Neural crest cell (in vitro differentiated cells): Measurements from ENCODE around the gene ITSN1. TPM values are rescaled to one million over a fixed set of nuclear protein-coding genes. Genes with fewer than 3 reads are reported as not detected.

Experiments
- DNase-seq: peaks from one replicate; pipeline ENCODE4 v3.0.0; 2021; ENCODE audit warnings: low read depth, mixed read lengths, low spot score
- H3K27ac Mint-ChIP-seq: one replicate; pipeline ENCODE4 v1.8.0; 2021; ENCODE audit warnings: mild to moderate bottlenecking, mixed read lengths; ENCODE audit not compliant: unreplicated experiment
- H3K27me3 Mint-ChIP-seq: 2 replicates; pipeline ENCODE4 v1.8.0; 2021; ENCODE audit warnings: low read depth, mild to moderate bottlenecking, mixed read lengths
- H3K36me3 Mint-ChIP-seq: 2 replicates; pipeline ENCODE4 v1.8.0; 2021; ENCODE audit warnings: low read depth, mild to moderate bottlenecking, mixed read lengths
- H3K4me1 Mint-ChIP-seq: 2 replicates; pipeline ENCODE4 v1.8.0; 2021; ENCODE audit warnings: mixed read lengths
- H3K4me3 Mint-ChIP-seq: one replicate; pipeline ENCODE4 v1.8.0; 2021; ENCODE audit warnings: mild to moderate bottlenecking, mixed read lengths
- H3K9me3 Mint-ChIP-seq: 2 replicates; pipeline ENCODE4 v1.8.0; 2021; ENCODE audit warnings: mixed read lengths
- CTCF ChIP-seq: fragments of 200-600 bp; sonication (generic); conservative IDR thresholded peaks from 2 replicates; pipeline ENCODE4 v1.5.0; 2021; ENCODE audit warnings: antibody characterized with exemption, mild to moderate bottlenecking
- total RNA-seq: library from RNA; stranded (reverse); gene quantifications from 2 replicates; pipeline ENCODE4 v1.2.1, GENCODE V29; 2021

ITSN1 gene
- total RNA-seq, 1 donor from 2014 or later: 62.7 TPM

GRCh38 chr21:33748903-33749302 is 106.6 kb downstream of the ITSN1 start:
- no peak overlapping the region for H3K4me3 Mint-ChIP-seq
- TF ChIP-seq CTCF: no peak
- peaks cover 13% of the 10 kb centered on the region for H3K9me3 Mint-ChIP-seq
- no peak for DNase-seq
- H3K36me3 Mint-ChIP-seq: peaks cover 35% of the 10 kb centered on the region
- no peak overlapping the region for H3K27ac Mint-ChIP-seq
- no peaks in the 10 kb centered on the region for H3K27me3 Mint-ChIP-seq
- no peaks in the 10 kb centered on the region for H3K4me1 Mint-ChIP-seq

- TF ChIP-seq CTCF: no peak
- H3K27ac Mint-ChIP-seq: no peak overlapping the region
Observed at GRCh38 chr21:33750017-33750416, 107.7 kb downstream of the ITSN1 start.

GRCh38 chr21:33751120-33751519 is 108.8 kb downstream of the ITSN1 start:
- H3K36me3 Mint-ChIP-seq: peaks cover 18% of the 10 kb centered on the region
- H3K9me3 Mint-ChIP-seq: peaks cover 11% of the 10 kb centered on the region
- H3K4me3 Mint-ChIP-seq: no peak overlapping the region
- TF ChIP-seq CTCF: no peak
- H3K27ac Mint-ChIP-seq: no peak overlapping the region
- H3K27me3 Mint-ChIP-seq: no peaks in the 10 kb centered on the region
- no peaks in the 10 kb centered on the region for H3K4me1 Mint-ChIP-seq
- DNase-seq: no peak

More at GRCh38 chr21:33750017-33750416, 107.7 kb downstream of the ITSN1 start:
- Mint-ChIP-seq H3K4me3 (no peak overlapping the region), H3K9me3 (peaks cover 13% of the 10 kb centered on the region), H3K4me1 (no peaks in the 10 kb centered on the region), H3K27me3 (no peaks in the 10 kb centered on the region), H3K36me3 (peaks cover 29% of the 10 kb centered on the region)
- DNase-seq: no peak

GRCh38 chr21:33751533-33751932 is 109.2 kb downstream of the ITSN1 start:
- Mint-ChIP-seq H3K27ac (no peak overlapping the region), H3K9me3 (peaks cover 6% of the 10 kb centered on the region), H3K36me3 (peaks cover 14% of the 10 kb centered on the region), H3K4me3 (no peak overlapping the region), H3K4me1 (no peaks in the 10 kb centered on the region), H3K27me3 (no peaks in the 10 kb centered on the region)
- TF ChIP-seq CTCF: no peak
- DNase-seq: no peak

GRCh38 chr21:33752260-33752659 is 110.0 kb downstream of the ITSN1 start:
- Mint-ChIP-seq H3K36me3 (peaks cover 8% of the 10 kb centered on the region), H3K9me3 (peaks cover 5% of the 10 kb centered on the region)

More at GRCh38 chr21:33752260-33752659, 110.0 kb downstream of the ITSN1 start:
- Mint-ChIP-seq H3K27ac (peak overlapping the region; percentile 86), H3K4me1 (no peaks in the 10 kb centered on the region), H3K4me3 (no peak overlapping the region), H3K27me3 (no peaks in the 10 kb centered on the region)
- no peak for DNase-seq
- TF ChIP-seq CTCF: no peak
